Cardiac muscle cell (in vitro differentiated cells and primary cell): ENCODE results near the gene CFAP61. TPM values are rescaled to one million over a fixed set of nuclear protein-coding genes. Genes with fewer than 3 reads are reported as not detected.

Experiments
- DNase-seq, 2 donors: peaks; one replicate each; pipeline versions ENCODE4 v3.0.0 to v3.0.0-alpha.2; 2010 to 2017; ENCODE audit warnings: low read depth in 1 of 2, low spot score in 1 of 2
- H3K27ac ChIP-seq: fragments of 200-600 bp; sonication (generic); 2 replicates; pipeline ENCODE4 v1.5.1; 2016
- H3K27me3 ChIP-seq: fragments of 200-600 bp; sonication (generic); 2 replicates; pipeline ENCODE4 v1.6.0; 2016; ENCODE audit warnings: control low read depth
- H3K36me3 ChIP-seq: fragments of 200-600 bp; sonication (generic); 2 replicates; pipeline ENCODE4 v1.5.1; 2016; ENCODE audit warnings: control low read depth
- H3K4me1 ChIP-seq: fragments of 200-600 bp; sonication (generic); 2 replicates; pipeline ENCODE4 v1.8.1; 2017; ENCODE audit warnings: low read depth, mild to moderate bottlenecking, mixed run types
- H3K4me3 ChIP-seq: fragments of 200-600 bp; sonication (generic); 2 replicates; pipeline ENCODE4 v1.5.1; 2016; ENCODE audit warnings: mild to moderate bottlenecking
- H3K9me3 ChIP-seq: fragments of 200-600 bp; sonication (generic); 2 replicates; pipeline ENCODE4 v1.5.1; 2017; ENCODE audit warnings: low read depth, mild to moderate bottlenecking, control low read depth
- CTCF ChIP-seq: IDR thresholded peaks from 2 replicates; pipeline ENCODE4 v1.5.1; 2012; ENCODE audit warnings: low read depth, mild to moderate bottlenecking, low read length
- polyA plus RNA-seq: library from polyadenylated mRNA; unstranded; fragments of >200 nt; fragmentation: Nextera tagmentation; extraction: Ambion mirVana; gene quantifications from 2 replicates; pipeline ENCODE4 v1.2.1, GENCODE V29; 2016
- total RNA-seq: library from RNA; depleted of rRNA; stranded (reverse); fragments of >200 nt; gene quantifications from 2 replicates; pipeline ENCODE4 v1.2.3, GENCODE V29; 2016

The CFAP61 gene
- total and polyA plus RNA-seq, 2 experiments from 2014 or later: 0.44 TPM; not detected in 1

- Histone ChIP-seq H3K4me3 (no peak overlapping the region), H3K9me3 (no peaks in the 10 kb centered on the region), H3K27me3 (peaks cover 11% of the 10 kb centered on the region), H3K4me1 (peaks cover 13% of the 10 kb centered on the region), H3K36me3 (no peaks in the 10 kb centered on the region), H3K27ac (no peak overlapping the region)
- no peak for TF ChIP-seq CTCF
- DNase-seq: no peak
These were observed 357.0 kb downstream of the CFAP61 start for GRCh38 chr20:20409331-20409730.

Other genes with a start within 250 kb of the CFAP61 start
- 40.6 and 41.4 TPM in 2 replicates for gene NAA20, start 35.2 kb upstream of the CFAP61 start, total RNA-seq
- 142 and 145 TPM in 2 replicates for gene NAA20, start 35.2 kb upstream of the CFAP61 start, polyA plus RNA-seq
- gene CRNKL1, start 66 bp upstream of the CFAP61 start, total RNA-seq: 18.8 and 24.8 TPM in 2 replicates
- 16.4 and 17.4 TPM in 2 replicates for gene CRNKL1, start 66 bp upstream of the CFAP61 start, polyA plus RNA-seq